HG03558 (cell line): ENCODE results near the gene ZNF575.

Source experiments
- ATAC-seq: cut with Tn5 transposase; IDR thresholded peaks from one replicate; pipeline ENCODE4 v1.9.1; 2021; ENCODE audit warnings: moderate number of reproducible peaks; ENCODE audit not compliant: unreplicated experiment; ENCODE audit errors: extremely low read depth

Gene ZNF575

DNA sequence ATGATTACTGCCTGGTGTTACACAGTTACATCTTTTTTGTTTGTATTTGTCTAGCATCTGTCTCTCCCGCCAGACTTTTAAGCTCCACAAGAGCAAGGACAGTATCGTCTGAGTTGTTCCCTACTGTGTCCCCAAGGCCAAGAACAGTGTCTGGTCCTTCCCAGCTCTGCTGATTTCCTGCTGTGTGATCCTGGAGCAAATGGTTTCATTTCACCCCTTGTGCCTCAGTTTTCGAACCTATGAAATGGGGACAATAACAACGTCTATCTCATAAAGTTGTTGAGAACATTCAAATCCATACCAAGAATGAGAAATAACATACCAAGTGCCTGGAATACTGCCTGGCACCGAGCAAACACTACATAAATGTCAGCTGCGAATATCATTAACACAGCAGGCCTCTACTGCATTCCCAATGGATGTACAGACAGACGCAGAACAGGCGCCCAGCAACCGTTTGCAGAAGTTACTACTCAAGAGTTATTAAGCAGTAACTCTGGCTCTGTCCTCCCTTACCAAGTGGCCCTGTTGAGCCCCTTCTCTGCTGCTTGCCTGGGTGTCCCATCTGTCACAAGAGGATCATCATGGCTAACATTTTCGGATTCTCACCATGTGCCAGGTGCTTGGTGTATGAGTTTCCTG is 30.9 kb downstream of the ZNF575 start:
- ATAC-seq: no peak

DNA sequence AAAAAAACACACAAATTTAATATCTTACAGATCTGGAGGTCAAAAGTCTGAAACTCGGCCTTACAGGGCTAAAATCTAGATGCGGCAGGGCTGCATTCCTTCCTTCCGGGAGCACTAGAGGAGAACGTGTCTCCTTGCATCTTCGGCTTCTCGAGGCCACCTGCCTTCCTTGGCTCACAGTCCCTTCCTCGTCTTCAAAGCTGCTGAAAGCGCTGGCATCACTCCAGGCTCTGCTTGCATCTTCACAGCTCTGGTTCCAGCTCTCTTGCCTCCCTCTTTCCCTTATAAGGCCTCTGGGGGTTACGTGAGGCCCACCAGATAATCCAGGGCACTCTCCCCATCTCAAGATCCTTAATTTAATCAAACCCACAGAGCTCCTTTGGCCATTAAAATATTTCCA is 31.8 kb downstream of the ZNF575 start:
- no peak for ATAC-seq

DNA sequence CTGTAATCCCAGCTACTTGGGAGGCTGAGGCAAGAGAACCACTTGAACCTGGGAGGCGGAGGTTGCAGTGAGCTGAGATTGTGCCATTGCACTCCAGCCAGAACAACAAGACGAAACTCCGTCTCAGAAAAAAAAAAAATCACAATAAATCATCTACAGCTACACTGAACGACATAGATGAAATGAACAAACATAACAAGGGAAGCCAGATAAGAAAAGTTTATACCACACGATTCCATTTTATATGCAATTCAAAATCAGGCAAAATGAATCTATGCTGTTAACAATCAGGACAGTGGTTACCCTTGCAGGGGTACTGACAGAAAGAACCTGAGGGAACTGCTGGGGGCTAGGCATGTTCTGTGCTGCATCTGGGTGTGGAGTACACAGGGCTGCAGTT is 36.7 kb downstream of the ZNF575 start:
- no peak for ATAC-seq

DNA sequence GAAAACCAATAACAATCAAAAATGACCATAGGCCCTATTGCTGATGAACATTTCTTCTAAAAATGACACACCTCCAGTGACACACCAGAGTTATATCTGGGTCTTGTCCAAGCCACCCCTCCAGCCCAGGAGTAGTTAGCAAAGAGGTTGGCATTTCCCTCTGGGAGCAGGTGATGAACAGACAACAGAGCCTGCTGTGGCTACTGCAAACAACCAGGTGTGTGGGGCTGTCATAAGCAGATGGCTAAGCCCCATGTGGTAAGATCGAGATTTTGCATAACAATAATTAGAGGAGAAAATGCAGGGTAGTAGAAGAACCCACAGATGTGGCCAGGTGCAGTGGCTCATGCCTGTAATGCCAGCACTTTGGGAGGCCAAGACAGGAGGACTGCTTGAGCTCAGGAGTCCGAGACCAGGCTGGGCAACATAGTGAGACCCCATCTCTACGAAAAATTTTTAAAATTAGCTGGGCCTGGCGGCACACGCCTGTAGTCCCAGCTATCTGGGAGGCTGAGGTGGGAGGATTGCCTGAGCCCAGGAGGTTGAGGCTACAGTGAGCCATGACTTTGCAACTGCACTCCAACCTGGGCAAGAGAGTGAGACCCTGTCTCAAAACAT is 37.3 kb downstream of the ZNF575 start:
- ATAC-seq: no peak

DNA sequence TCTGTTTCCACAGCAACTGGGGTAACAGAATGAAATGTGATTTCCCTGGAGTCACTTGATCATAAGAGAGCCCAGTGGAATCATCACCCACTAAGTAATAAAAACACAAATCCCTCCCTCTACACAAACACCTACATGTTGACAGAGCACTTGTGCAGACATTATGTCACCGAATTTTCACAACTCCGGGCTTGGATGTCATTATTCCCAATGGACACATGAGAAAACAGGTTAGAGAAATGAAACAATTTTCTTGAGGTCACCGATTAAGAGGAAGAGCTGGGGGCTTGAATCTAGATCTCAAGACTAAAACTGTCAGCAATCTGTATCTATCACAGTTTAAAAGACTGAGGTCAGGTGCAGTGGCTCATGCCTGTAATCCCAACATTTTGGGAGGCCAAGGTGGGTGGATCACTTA is 39.2 kb downstream of the ZNF575 start:
- no peak for ATAC-seq

DNA sequence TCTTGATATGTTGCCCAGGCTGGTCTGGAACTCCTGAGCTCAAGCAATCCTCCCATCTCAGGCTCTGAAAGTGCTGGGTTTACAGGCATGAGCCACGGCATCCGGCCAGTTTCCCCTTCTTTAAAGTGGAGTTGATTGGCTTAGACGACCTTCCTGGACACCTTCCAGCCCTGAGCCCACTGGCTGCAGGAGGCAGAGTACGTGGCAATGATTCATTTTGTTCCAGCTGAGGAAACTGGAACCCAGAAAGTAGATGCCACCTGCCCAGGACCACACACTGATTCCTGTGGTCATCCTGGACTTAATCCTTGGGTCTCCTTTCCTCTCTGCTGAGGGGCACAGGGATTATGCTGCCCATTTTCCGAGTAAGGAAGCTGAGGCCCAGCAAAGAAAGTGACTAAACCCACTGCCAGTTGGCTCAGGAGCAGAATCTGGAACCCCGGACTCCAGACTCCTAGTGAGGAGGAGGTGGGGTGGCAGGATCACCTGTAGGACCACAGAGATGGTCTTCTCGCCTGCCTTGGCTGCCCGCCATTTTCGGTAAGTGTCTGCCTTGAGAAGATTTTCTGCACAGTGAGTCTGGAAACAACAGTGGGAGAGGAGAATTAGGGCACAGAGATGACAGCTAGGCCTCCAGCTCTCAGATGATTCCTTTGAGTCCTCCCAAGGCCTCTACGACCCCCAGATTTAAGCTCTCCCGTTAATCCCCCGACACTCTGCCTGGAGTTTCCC is 41.6 kb downstream of the ZNF575 start:
- ATAC-seq: no peak

DNA sequence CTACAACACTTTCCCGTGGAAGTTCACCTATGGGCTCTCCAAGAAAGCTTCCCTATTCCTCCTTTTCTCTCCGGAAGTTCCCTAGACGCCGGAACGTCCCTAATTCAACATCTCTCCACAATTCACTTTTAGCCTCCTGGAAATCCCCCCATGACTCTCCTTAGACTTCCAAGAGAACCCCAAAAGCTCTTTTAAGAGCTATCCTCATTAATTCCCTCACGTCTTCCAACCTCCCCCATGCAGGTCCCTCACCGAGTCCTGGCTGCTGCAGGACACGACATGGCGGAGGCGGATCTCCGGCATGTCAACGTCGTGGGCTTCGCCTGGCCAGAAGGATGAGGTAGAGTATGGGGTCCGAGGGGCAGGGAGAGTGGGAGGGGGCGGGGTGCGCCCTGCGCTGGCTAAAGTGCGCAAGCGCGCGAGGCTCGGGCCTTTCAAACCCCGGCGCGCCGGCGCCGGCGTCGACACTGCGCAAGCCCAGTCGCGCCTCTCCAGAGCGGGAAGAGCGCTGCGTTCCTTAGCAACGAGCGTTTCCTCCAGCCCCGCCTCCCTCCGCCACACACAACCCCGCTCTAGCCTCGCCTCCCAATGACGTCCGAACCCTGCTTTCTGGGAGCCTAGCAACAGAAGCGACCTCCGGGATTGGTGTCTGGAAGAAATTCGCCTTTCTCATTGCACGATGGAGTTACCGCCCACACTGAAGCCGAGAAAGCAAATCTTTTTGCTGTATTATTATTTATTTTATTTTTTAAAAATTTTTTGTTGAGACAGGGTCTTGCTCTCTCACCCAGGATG is 42.4 kb downstream of the ZNF575 start, which contains the start of the genes PINLYP and XRCC1:
Gene PINLYP (plus strand): TSS at position 646 of the 795 bp plus-strand sequence. CDS start 1,391 bp downstream, outside the sequence.
Gene XRCC1 (minus strand): TSS at position 372 of the 795 bp plus-strand sequence. CDS start 69 bp downstream, at position 303.
- peak; percentile 75 for ATAC-seq

DNA sequence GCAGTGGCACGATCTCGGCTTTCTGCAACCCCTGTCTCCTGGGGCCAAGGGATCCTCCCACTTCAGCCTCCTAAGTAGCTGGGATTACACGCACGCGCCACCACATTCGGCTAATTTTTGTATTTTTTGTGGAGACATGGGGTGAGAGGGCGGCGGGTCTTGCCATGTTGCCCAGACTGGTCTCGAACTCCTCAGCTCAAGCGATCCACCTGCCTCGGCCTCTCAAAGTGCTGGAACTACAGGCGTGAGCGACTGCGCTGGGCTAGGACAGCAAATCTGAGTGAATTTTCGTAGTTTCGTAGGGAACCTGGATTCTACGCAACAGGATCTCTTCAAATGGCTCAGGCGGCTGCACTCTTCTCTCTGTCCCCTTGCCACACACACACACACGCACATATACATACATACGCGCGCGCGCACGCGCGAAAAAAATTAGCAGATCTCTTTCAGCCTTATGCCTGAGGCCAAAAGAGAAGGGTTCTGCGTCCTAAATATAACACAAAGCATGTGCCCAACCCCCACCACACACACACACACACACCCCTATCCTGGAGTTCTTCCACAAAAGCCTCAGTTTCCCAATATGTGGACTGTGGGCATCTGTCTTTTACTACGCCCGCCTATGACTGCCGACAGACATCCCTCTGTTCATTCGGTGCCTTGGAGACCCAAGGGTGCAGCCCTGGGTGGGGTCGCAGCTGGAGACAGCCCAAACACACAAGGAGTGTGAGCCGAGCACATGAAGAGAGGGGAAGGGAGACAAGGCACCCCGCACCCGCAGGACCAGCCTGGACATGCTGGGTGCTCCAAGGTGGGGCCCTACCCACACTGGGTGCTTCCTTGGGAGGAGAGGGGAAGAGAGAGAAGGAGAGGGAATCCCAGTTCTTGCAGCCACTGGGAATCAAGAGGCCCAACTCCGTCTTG is 43.2 kb downstream of the ZNF575 start:
- ATAC-seq: no peak

DNA sequence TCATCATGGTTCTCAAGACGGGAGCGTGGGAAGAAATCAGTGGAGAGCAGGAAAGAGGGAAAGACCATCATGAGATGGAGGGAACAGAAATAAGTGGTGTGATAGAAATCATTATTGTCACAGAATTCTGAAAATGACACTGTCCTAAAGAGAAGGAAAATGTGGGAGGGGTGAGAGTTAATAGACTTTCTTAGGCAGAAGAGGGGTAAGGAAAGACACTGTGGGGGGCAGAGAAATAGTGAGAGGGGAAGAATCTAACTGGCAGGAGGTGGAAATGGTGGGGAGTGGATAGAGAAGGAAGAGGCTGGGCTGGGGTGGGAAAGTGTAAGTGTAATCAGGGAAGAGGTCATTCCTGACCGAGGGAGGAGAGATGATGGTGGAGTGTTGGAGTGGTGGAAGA is 45.8 kb downstream of the ZNF575 start:
- no peak for ATAC-seq

DNA sequence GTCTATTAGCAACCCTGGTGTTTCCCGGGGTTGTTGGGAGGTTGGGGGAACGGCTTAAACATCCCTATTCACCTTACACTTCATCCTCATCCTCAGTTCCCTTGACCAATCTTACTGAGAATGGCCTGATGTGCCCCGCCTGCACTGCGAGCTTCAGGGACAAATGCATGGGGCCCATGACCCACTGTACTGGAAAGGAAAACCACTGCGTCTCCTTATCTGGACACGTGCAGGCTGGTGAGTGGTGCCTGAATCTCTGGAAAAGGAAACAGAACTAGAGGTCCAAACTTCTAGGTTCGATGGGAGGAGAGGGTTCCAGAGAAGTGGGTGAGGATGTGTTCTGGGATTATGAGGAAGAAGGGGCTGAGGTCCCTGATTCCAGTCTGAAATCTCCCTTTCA is 48.5 kb downstream of the ZNF575 start:
- ATAC-seq: no peak

DNA sequence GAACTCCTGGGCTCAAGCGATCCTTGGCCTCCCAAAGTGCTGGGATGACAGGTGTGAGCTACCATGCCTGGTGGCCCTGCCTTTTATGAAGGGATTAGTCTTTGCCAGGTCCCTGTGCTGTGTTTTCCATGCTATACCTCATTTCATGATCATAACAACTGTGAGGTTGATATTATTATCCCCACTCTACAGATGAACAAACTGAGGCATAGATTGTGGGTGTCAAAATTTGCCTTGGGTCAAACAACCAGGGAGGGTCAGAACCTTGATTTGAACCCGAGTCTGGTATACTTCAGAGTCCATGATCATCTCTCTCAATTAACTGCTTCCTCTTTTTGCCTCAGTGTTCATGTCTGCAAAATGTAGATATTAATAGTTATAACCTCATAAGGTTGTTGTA is 49.5 kb downstream of the ZNF575 start:
- no peak for ATAC-seq

DNA sequence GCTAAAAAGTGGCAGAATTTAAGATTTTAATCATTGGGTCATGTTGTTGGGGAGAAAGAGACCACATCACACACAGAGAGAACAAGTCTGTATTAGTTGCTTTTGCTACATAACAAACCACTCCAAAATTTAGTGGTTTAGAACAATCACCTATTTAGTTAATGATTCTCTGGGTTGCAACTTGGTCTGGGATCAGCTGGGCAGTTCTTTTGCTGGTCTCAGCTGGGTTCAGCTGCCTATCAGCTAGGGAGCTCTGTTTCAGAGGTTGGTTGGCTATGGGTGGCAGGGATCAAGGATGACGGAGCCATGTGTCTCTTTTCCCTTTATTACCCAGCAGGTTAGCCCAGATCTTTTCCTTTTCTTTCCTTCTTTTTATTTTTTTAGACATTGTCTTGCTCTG is 51.5 kb downstream of the ZNF575 start:
- no peak for ATAC-seq
